GM21515 (cell line): ENCODE data around the gene PITX1.
"Not testable (repeated sequence)": the region's sequence is repeated elsewhere in the genome, so short reads cannot be mapped to it uniquely, and the experiment has no call there.

ENCODE experiments used
- ATAC-seq: cut with Tn5 transposase; IDR thresholded peaks from one replicate; pipeline ENCODE4 v1.9.1; 2021; ENCODE audit not compliant: unreplicated experiment

PITX1 gene

DNA sequence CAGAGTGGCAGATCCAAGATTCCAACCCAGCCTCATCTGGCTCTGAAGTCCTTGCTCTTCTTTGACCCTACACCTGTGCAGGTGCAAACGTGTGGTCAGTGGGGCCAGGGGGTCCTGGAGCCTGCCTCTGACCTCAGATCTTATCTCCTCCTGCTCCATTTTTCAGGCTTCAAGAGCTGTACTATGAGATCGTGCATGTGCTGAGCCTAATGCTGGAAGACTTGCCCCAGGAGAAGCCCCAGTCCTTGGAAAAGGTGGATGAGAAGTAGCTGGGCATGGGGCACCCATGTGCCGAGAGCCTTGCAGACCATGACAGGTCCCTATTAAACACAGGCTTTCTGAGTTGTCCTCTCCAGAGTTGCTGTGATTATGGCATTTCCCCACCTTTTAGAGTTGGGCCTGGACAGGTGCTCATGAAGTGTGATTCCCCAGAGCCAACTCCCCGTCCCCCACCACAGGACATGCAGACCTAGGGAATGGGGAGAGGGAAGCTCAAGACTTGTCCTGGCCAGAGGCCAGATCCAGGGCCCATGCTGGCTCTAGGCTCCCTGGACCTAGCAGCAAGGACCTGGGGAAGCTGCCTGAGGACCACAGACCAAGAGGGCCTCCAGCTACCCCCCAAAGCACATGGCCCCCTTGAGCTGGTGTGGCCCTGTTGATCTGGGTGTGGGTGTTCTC is 22.5 kb downstream of the PITX1 start:
- no peak for ATAC-seq

DNA sequence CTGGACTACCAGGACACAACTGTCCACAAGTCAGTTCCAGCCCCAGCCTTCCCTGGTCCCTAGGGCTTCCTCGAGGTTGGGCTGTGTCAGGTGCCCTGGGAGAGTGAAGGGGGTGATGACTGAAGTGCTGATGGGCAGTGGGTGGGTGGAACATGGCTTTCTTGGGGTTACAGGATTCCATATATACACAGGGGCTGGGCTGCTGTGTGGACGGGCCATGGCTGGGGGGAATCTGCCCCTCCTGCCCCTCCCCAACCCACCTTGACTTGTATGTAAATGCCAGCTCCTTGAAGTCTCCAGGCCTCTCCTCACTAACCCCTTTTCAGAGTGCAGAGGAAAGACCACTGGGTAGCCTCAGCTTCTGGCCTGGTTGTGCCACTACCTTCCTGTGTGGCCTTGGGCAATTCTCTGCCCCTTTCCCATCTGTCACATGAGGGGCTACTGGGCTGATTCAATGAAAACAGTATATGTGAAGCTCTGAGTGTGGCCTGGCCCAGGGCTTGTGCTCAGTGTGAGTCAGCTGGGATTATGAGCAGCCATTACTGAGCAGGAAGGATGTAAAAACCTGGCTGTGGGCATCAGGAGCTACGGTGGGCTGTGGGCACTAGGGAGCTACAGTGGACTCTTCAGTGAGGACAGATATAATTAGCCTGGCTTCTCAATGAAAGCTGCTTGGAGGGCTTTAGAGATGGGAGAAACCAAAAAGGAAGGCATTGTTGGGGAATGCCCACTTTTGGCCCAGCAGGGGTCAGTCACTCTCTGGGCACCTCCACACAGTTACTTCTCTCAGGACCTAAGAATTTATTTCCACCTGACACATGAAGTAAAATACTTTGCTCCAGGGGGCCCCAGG is 23.3 kb downstream of the PITX1 start:
- no peak for ATAC-seq

DNA sequence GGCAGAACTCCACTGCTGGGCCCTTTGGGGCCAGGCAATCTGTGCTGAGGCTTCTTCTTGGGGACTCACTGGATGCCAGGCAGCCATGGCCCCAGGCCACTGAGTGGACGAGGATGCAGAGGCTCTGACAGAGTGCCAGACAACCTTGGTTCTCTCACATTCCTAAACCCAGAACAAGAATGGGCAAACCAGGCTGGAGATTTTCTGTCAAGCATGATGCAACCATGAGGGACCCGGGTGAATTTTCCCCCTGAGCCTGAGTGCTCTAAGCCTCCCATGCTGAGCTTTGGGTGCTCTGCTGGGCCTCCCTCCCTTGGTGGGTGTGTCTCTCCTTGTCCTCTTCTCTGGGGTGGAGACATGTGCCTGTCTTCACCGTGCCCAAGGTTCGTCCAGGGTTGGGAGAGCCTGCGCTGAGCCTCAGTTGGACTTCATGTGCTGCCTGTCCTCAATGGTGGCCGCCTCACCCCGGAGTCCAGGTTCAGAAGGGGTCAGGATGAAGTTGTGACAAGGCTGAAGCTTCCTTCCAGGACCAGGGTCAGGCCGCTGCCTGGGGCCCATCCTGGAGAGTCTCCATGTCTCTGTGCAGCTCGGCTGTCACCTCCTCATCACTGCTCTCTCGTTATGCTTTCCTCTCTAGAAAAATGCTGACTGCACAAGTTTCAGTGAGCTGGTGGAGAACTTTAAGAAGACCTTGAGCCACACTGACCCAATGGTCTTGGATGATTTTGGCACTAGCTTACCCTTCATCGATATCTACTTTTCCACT is 24.1 kb downstream of the PITX1 start:
- ATAC-seq, result no peak

DNA sequence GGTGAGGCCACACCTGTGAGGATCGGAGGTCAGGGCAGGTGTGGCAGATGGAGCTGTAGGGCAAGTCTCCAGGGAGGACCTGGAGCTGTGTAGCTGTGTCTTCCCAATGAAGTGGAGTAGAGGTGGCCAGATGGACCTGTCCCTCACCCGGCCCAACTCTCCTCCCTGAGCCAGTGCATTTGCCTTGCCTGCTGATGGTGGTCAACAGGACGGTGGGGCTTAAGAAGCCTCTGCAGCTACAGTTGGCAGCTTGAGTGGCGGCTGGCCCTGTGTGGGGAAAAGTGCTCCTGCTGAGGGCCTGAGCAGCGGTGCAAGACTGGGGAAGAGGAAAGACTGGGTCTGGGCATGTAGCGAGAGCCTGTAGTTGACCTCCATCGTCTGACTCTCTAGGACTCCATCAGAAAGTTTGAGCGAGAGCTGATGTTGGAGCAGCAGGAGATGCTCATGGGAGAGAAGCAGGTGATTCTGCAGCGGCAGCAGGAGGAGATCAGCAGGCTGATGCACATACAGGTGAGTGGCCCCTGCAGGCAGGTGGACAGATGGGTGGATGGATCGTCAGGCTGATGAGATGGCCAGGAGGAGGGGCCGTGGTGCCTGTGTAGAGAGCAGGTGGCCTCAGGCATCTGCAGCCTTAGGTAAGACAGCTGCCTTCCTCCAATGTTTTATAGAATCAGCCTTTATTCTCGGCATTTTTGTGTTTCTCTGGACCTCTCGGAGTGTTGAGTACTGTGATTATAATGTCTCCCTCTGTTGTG is 24.9 kb downstream of the PITX1 start:
- ATAC-seq, result no peak

DNA sequence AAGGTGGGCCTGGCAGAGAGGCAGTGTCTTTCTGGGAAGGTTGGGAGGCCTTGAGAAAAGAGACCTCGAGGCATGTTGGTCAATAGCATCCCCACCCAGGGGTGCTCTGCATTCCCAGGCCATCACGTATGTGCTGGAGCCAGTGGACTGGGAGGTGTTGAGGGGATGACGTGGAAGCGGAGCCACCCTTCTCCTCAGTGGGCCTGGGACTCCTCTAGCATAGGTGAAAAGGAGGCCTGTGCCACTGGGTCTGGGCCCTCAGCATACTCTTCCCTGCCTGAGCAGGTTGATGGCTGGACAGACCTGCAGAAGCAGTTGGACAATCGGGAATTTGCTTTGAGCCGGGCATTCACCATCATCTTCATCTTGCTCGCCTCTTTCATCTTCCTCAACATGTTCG is 25.5 kb downstream of the PITX1 start:
- ATAC-seq, result no peak

DNA sequence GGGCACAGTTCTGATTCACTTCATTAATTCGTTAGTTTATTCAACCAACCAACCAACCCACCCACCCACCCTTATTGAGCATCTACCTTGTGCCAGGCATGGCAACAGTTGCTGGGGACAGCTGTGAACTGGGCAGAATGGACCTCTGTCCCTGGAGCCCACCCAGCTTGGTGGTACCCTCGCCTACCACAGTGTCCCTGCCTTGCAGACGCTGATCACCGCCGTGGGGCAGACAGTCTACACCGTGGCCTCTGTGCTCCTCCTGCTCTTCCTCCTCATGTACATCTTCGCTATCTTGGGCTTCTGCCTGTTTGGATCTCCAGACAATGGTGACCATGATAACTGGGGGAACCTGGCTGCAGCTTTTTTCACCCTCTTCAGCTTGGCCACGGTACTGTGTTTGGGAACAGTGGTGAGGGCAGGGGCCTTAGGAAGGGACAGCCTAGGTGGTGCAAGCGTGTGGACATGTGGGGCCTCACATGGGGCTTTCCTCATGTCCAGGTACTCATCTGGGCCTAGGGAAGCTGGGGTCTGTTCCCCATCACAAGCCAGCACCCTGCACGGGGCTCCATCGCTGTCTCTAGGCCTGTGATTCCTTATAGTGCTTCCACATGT is 26.2 kb downstream of the PITX1 start:
- no peak for ATAC-seq

DNA sequence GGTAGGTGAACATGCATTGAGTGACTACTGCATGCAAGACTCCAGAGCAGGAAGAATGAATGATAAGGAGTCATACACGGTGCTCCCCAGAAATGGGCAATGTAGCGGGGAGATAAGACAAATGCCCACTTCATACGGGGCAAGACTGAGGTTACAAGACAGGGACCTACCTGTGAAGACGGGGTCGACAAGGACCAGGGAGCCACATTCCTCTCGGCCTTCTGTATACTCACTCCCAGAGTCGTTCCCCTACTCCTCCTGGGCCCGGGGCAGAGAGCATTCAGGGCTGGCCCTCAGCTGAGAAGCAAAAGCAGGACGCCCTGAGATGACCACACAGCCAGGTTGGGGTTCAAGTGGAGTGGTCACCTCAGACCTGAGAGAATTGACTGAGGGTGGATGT is 26.7 kb downstream of the PITX1 start:
- ATAC-seq, result no peak

DNA sequence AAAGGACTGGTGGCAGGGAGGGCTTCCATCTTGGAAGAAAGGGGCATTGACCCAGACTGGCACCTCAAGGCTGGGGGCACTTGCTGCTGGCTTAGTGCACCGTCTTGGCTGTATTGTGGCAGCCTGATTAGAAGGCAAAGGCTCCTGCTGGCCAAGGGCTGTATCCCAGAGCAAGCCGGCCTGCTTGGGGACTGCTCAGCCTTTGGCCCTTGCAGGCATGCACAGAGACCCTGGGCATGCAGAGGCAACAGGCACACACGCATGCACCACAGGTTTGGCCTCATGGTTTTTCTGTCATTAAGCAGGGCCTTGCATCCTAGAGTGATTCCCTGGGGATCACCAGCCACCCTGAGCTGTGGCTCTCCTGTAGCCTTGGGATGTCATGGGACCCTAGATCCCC is 29.0 kb downstream of the PITX1 start:
- ATAC-seq, result no peak

DNA sequence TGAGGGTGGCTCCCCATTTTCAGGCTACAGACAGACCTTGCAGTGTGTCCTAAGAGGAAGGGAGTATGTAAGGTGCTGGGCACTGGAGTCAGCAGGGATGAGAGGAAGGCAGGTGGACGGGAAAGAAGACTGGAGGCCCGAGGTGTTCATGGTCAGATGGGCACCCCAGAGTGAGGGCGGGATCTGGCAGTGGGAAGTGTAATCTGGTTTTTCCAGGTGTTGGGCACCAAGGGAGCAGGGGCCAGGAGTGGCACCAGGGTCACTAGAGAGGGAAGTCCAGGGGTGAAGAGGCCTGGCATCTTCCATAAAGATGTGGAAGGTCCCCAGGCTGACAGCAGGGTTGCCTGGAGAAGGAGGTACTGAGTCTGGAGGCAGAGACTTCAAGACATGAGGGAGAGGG is 29.7 kb downstream of the PITX1 start:
- no peak for ATAC-seq

DNA sequence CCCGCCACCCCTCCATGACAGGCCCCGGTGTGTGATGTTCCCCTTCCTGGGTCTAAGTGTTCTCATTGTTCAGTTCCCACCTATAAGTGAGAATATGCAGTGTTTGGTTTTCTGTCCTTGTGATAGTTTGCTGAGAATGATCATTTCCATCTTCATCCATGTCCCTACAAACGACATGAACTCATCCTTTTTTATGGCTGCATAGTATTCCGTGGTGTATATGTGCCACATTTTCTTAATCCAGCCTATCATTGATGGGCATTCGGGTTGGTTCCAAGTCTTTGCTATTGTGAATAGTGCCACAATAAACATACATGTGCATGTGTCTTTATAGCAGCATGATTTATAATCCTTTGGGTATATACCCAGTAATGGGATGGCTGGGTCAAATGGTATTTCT is 36.0 kb downstream of the PITX1 start:
- not testable (repeated sequence) for ATAC-seq

DNA sequence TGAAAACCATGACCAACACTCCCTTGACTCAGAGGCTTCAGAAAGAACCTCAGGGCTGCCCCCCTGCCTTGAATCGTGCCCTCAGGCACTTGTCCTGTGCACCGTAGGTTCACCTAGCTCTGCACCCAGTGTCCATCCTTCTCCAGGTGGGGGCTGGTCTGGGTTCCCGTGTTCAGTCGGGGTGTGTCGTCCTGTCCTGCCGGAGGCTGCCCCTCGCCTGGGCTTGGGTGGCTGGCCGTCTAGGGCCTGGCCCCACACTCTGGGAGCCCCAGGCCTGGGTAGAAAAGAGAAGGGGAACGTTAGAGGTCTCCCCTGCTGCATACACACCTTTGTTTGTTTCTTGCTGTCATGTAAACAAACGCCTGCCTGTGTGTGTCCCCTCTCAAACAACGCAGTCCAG is 37.0 kb downstream of the PITX1 start:
- no peak for ATAC-seq

DNA sequence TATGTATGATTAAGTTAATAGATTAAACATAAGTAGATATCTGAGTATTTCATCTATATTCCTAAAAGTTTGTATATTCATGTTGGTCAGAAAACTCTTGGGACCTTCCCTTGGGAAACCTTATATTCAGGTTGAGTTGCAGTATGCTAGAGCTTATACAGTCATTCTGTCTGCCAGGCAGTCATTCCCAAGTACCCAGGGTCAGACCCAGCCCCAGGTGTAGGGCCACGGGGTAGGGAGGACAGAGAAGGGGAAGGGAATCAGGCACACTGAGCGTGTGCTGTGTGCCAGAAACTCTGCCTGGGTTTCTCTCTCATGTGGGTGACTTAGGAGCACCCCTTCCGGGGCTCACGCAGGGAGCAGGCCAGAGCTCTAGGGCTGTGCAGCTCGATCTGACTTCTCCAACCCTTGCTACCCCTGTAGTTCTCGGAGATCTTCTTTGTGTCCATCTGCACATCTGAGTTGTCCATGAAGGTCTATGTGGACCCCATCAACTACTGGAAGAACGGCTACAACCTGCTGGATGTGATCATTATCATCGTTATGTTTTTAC is 38.1 kb downstream of the PITX1 start:
- no peak for ATAC-seq

DNA sequence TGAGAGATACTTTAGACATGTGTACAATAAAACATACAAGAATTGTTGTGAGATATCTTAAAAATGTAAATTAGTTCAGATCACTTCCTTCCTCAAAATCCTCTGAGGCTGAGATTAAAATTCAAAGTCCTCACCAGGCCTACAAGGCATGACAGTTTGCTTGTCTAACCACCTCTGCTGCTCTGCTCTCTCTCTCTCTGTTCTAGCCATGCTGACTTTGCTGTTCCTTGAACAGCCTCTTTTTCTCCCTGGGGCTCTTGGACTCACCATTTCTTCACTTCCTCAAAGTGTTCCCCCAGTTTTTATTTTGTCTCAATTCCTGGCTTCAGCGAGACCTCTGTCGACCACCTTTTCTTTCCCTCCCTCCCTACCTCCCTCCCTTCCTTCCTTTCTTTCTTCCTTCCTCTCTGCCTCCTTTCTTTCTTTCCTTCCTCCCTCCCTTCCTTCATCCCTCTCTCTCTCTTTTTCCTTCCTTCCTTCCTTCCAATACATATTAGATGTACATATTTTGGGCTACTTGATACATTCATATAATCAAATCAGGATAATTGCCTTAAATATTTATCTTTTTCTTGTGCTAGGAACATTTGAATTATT is 39.4 kb downstream of the PITX1 start:
- no peak for ATAC-seq

DNA sequence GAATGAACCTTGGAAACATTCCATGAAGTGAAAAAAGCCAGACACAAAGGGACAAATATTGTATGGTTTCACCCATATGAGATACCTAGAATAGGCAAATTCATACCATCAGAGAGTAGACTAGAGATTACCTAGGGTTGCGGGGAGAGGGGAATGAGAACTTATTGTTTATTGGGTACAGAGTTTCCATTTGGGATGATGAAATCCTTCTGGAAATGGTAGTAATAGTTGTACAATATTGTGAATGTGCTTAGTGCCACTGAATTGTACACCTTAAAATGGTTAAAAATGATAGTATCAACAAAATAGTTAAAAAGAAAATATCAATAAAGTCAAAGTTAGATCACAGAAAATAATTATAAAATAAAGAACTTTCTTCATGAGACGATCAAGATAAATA is 40.9 kb downstream of the PITX1 start:
- ATAC-seq, result no peak

DNA sequence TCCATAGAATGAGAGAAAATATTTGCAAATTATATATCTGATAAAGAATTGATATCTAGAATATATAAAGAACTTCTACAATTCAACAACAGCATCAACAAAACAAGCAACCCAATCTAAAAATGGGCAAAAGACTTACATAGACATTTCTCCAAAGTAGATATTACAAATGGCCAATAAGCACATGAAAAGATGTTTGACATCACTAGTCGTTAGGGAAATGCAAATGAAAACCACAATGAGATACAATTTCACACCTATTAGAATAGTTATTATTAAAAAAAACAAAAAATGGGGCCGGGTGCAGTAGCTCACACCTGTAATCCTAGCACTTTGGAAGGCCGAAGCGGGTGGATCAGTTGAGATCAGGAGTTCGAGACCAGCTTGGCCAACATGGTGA is 41.9 kb downstream of the PITX1 start:
- ATAC-seq, result no peak

DNA sequence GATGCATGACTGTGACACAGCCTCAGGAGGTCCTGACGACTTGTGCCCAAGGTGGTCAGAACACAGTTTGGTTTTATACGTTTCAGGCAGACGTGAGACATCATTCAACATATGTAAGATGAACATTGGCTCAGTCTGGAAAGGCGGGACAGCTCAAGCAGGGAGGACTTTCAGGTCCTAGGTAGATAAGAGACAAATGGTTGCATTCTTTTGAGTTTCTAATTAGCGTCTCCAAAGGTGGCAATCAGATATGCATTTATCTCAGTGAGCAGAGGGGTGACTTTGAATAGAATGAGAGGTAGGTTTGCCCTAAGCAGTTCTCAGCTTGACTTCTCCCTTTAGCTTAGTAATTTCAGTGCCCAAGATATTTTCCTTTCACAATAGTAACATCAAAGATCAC is 43.8 kb downstream of the PITX1 start:
- ATAC-seq, result not testable (repeated sequence)

DNA sequence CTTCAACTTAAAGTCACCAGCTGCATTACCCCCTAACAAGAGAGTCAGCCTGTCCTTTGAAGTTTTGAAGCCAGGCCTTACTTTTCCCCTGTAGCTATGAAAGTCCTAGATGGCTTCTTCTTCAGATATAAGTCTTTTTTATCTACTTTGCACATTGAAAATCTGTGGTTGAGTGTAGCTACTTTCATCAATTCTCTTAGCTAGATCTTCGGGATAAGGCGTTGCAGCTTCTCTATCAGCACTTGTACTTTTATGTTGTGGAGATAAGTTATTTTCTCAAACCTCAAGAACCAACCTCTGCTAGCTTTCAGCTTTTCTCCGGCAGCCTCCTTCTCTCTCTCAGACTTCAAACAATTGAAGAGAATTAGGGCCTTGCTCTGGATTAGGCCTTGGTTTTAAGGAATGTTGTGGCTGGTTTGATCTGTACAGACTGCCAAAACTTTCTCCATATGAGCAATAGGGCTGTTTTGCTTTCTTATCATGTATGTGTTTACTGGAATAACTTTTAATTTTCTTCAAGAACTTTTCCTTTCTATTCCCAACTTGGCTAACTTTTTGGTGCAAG is 44.7 kb downstream of the PITX1 start:
- ATAC-seq, result no peak

DNA sequence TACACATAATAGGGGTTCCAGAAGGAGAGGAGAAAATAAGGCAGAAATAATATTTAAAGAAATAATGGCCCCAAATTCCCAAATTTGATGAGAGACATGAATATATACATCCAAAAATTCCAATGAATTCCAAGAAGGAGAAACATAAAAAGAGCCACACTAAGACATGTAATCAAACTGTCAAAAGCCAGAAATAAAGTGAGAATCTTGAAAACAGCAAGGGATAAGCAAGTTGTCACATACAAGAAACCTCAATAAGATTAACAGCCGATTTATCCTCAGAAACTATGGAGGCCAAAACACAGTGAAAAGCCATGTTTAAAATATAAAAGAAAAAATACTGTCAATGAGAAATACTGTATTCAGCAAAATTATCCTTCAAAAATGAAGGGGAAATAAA is 51.8 kb downstream of the PITX1 start:
- ATAC-seq, result no peak

DNA sequence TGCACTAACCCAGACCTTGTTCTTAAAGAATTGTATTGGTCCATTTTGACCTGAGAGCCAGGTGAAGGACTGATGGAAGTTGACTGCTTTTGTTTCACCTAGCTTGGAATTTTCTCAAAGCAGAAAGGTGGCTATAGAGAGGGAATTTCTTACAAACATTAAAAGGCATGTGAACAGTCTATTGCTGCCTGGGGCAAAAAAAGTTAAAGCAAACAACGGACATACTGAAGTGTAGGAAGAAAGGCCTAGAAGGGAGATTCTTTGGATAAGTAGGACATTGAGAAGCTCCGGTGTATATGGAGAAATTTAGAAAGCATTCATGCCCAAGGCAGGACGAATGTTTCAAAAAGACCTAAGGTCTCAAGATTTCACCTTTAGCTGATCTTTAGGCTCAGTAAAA is 54.6 kb downstream of the PITX1 start:
- ATAC-seq, result no peak
